HepG2 (cell line): Measurements from ENCODE around the gene AP3D1. TPM values are rescaled to one million over a fixed set of nuclear protein-coding genes. Genes with fewer than 3 reads are reported as not detected.
A peak's percentile ranks its signal among the peaks of the same experiment; 100 is the strongest.

Experiments used
- HDAC2 ChIP-seq: sonication (generic); formaldehyde crosslinking; IDR thresholded peaks from 2 replicates; pipeline ENCODE4 v1.4.0; 2020; ENCODE audit warnings: missing genetic modification reagents
- IRF9 ChIP-seq: sonication (generic); formaldehyde crosslinking; IDR thresholded peaks from 2 replicates; pipeline ENCODE4 v1.8.0; 2022; ENCODE audit warnings: missing genetic modification reagents, mild to moderate bottlenecking, borderline replicate concordance
- KLF11 ChIP-seq: IDR thresholded peaks from 2 replicates; pipeline ENCODE4 v1.6.1; 2016; ENCODE audit warnings: missing compliant biosample characterization
- NCOA5 ChIP-seq: sonication (generic); formaldehyde crosslinking; IDR thresholded peaks from 2 replicates; pipeline ENCODE4 v1.4.0; 2020; ENCODE audit warnings: missing genetic modification reagents
- NFYC ChIP-seq: IDR thresholded peaks from 2 replicates; pipeline ENCODE4 v1.6.1; 2016; ENCODE audit warnings: missing genetic modification reagents, missing compliant biosample characterization
- PBX2 ChIP-seq: IDR thresholded peaks from 2 replicates; pipeline ENCODE4 v1.6.1; 2016; ENCODE audit warnings: control low read depth
- PHF8 ChIP-seq: sonication (generic); formaldehyde crosslinking; IDR thresholded peaks from 2 replicates; pipeline ENCODE4 v1.5.0; 2020; ENCODE audit warnings: missing genetic modification reagents
- THAP8 ChIP-seq: sonication (generic); formaldehyde crosslinking; IDR thresholded peaks from 2 replicates; pipeline ENCODE4 v1.5.1; 2020; ENCODE audit warnings: missing genetic modification reagents, mild to moderate bottlenecking, borderline replicate concordance
- TP53 ChIP-seq: sonication (generic); formaldehyde crosslinking; conservative IDR thresholded peaks from 2 replicates; pipeline ENCODE4 v1.4.0; 2020; ENCODE audit warnings: missing genetic modification reagents
- ZBTB10 ChIP-seq: sonication (generic); formaldehyde crosslinking; IDR thresholded peaks from 2 replicates; pipeline ENCODE4 v1.4.0; 2020; ENCODE audit warnings: missing genetic modification reagents, borderline replicate concordance
- ZNF646 ChIP-seq: sonication (generic); formaldehyde crosslinking; IDR thresholded peaks from 2 replicates; pipeline ENCODE4 v1.9.0; 2021; ENCODE audit warnings: mild to moderate bottlenecking, missing genetic modification reagents
- ZNF710 ChIP-seq: sonication (generic); formaldehyde crosslinking; IDR thresholded peaks from 2 replicates; pipeline ENCODE4 v1.5.0; 2020; ENCODE audit warnings: mild to moderate bottlenecking, missing genetic modification reagents, borderline replicate concordance
- polyA plus RNA-seq, 8 experiments: library from polyadenylated mRNA; depleted of rRNA in 3 of 8; stranded (reverse) in 7 of 8; unstranded in 1 of 8; fragments of >200 nt; fragmentation: Illumina TruSeq in 4 of 8; extraction: Trizol in 4 of 8; gene quantifications; 2 replicates each; pipeline versions ENCODE4 v1.2.1 to v1.2.3, GENCODE V29; 2011 to 2016; ENCODE audit warnings: low read depth in 4 of 8, missing spikeins in 1 of 8, mixed read lengths in 1 of 8; ENCODE audit not compliant: insufficient read depth in 1 of 8
- total RNA-seq, 5 experiments: library from RNA; depleted of rRNA; stranded (reverse); fragments of >200 nt; fragmentation: Illumina TruSeq; extraction: Trizol; gene quantifications; 2 replicates each; pipeline ENCODE4 v1.2.3, GENCODE V29; 2016; ENCODE audit warnings: low read depth in 1 of 5

The AP3D1 gene
- total and polyA plus RNA-seq, 2 of the 13 experiments (the other 11 are each of a cell fraction or from before 2014, with no cell fraction given), result 68.0 to 82.6 TPM

GRCh38 chr19:2168619-2169424 is 17.5 kb upstream of the AP3D1 start (continued):
- TF ChIP-seq ZNF710 (CRISPR knock-in tag) (no peak), NCOA5 (no peak), HDAC2 (CRISPR knock-in tag) (peak; percentile 97), NFYC (CRISPR knock-in tag) (no peak), THAP8 (CRISPR knock-in tag) (no peak), IRF9 (CRISPR knock-in tag) (peak; percentile 88), ZNF646 (CRISPR knock-in tag) (no peak), PBX2 (CRISPR knock-in tag) (no peak), KLF11 (CRISPR knock-in tag) (peak; percentile 78; the same call in 1 of the 2 replicates), PHF8 (CRISPR knock-in tag) (peak; percentile 53; the same call in 1 of the 2 replicates), TP53 (CRISPR knock-in tag) (no peak), ZBTB10 (CRISPR knock-in tag) (peak; percentile 44; the same call in 1 of the 2 replicates)
